WTC11 (cell line): ENCODE data around the gene EXD3.

Experiments
- ATF1 ChIP-seq: sonication (generic); formaldehyde crosslinking; IDR thresholded peaks from 2 replicates; pipeline ENCODE4 v1.8.1; 2023; ENCODE audit warnings: mild to moderate bottlenecking, moderate library complexity, missing genetic modification reagents
- NR1H2 ChIP-seq: sonication (generic); formaldehyde crosslinking; IDR thresholded peaks from 2 replicates; pipeline ENCODE4 v1.9.0; 2021; ENCODE audit warnings: mild to moderate bottlenecking, moderate library complexity, missing genetic modification reagents
- TCF7 ChIP-seq: sonication (generic); formaldehyde crosslinking; IDR thresholded peaks from 2 replicates; pipeline ENCODE4 v1.8.0; 2022; ENCODE audit warnings: mild to moderate bottlenecking, low read depth, missing genetic modification reagents, moderate library complexity
- TP53 ChIP-seq: sonication (generic); formaldehyde crosslinking; IDR thresholded peaks from 2 replicates; pipeline ENCODE4 v1.8.1; 2023; ENCODE audit warnings: mild to moderate bottlenecking, missing genetic modification reagents
- TF ChIP-seq, protein P1 (sequence below): sonication (generic); formaldehyde crosslinking; conservative IDR thresholded peaks from 2 replicates; pipeline ENCODE4 v1.8.1; 2022; ENCODE audit warnings: mild to moderate bottlenecking, missing genetic modification reagents
- TF ChIP-seq, protein P2 (sequence below): sonication (generic); formaldehyde crosslinking; IDR thresholded peaks from 2 replicates; pipeline ENCODE4 v1.8.0; 2023; ENCODE audit warnings: missing genetic modification reagents
- TF ChIP-seq, protein P3 (sequence below): fragments of 200-600 bp; IDR thresholded peaks from 2 replicates; pipeline ENCODE4 v1.8.0; 2022; ENCODE audit warnings: antibody characterized with exemption

DNA sequence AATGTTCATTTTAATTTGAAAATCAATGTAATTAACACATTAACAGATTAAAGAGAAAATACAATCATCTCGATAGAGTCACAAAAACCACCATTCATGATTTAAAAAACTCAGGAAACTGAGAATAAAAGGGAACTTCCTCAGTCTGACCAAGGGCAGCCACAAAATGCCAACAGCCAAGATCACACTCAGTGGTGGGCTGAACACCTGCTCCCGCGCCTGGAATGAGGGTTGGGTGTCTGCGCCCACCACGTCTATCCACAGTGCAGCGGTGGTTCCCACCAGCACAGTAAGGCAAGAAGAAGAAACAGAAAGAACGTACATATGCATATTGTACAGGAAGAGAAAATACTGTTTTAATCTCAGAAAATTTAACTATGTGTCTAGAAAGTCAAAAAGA, 47.8 kb upstream of the EXD3 start:
- TF ChIP-seq, protein P1, sequence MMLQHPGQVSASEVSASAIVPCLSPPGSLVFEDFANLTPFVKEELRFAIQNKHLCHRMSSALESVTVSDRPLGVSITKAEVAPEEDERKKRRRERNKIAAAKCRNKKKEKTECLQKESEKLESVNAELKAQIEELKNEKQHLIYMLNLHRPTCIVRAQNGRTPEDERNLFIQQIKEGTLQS (CRISPR knock-in tag), result no peak
- TF ChIP-seq, protein P2, sequence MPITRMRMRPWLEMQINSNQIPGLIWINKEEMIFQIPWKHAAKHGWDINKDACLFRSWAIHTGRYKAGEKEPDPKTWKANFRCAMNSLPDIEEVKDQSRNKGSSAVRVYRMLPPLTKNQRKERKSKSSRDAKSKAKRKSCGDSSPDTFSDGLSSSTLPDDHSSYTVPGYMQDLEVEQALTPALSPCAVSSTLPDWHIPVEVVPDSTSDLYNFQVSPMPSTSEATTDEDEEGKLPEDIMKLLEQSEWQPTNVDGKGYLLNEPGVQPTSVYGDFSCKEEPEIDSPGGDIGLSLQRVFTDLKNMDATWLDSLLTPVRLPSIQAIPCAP (CRISPR knock-in tag), result no peak
- TF ChIP-seq TP53 (CRISPR knock-in tag) (no peak), ATF1 (no peak), NR1H2 (CRISPR knock-in tag) (no peak), TCF7 (CRISPR knock-in tag) (no peak)
- TF ChIP-seq, protein P3, sequence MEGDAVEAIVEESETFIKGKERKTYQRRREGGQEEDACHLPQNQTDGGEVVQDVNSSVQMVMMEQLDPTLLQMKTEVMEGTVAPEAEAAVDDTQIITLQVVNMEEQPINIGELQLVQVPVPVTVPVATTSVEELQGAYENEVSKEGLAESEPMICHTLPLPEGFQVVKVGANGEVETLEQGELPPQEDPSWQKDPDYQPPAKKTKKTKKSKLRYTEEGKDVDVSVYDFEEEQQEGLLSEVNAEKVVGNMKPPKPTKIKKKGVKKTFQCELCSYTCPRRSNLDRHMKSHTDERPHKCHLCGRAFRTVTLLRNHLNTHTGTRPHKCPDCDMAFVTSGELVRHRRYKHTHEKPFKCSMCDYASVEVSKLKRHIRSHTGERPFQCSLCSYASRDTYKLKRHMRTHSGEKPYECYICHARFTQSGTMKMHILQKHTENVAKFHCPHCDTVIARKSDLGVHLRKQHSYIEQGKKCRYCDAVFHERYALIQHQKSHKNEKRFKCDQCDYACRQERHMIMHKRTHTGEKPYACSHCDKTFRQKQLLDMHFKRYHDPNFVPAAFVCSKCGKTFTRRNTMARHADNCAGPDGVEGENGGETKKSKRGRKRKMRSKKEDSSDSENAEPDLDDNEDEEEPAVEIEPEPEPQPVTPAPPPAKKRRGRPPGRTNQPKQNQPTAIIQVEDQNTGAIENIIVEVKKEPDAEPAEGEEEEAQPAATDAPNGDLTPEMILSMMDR, result no peak
